HG02610 (cell line): ENCODE measurements around the gene PCLO.
"Not testable (repeated sequence)": the region's sequence is repeated elsewhere in the genome, so short reads cannot be mapped to it uniquely, and the experiment has no call there.

Source experiments
- ATAC-seq: cut with Tn5 transposase; IDR thresholded peaks from one replicate; pipeline ENCODE4 v1.9.1; 2021; ENCODE audit warnings: mild to moderate bottlenecking, moderate library complexity; ENCODE audit not compliant: unreplicated experiment

The PCLO gene

DNA sequence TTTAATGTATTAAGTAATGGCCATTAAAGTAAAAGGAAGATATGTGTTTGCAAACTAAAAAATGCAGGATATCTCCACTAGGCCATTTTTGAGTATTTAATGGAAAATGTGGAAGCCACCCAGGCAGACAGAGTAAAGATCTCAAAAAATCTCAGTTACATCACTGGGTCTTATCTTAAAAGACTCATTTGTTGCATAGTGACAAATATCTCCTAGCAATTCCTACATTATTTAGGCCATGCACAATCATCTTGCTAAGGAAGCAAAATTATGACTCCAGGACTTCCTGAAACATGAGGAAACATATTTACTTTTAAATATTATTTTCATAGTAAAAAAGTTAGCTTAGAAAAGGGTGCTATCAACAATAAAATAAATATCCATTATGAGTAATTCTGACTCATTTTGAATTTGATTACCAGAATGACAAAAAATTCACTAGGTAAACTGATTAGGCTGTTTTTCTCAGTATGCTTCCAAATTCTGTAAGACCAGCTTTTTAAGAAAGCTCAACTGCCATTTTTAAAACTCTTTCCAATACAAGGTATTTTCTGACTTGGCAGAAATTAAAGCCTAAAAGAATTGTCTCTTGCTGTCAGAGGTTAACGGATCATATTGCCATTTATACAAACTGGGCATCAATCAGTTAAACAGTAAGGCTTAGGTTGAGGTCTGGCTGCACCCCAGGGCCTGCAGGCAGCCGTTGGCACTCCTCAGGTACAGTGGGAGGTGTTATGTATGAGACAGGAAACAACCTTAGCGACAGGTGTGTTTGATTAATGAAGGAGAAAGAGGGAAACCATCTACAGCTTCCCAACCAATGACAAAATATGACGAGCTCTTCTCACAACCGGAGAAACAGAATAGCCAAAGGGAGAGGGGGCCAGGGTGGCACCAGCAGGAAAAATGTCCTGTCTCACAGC lies 31.8 kb downstream of the PCLO start:
- no peak for ATAC-seq

DNA sequence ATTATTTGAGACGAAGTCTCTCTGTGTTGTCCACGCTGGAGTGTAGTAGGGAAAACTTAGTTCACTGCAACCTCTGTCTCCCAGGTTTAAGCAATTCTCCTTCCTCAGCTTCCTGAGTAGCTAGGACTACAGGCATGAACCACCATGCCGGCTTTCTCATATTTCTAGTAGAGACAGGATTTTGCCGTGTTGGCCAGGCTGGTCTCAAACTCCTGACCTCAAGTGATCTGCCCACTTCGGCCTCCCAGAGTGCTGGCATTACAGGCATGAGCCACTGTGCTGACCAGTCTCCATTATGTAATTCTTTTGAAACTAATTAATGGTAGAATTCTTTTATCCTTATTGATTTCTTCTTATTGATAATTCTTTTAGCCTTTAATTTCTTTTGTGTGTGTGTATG lies 32.5 kb downstream of the PCLO start:
- ATAC-seq = no peak

DNA sequence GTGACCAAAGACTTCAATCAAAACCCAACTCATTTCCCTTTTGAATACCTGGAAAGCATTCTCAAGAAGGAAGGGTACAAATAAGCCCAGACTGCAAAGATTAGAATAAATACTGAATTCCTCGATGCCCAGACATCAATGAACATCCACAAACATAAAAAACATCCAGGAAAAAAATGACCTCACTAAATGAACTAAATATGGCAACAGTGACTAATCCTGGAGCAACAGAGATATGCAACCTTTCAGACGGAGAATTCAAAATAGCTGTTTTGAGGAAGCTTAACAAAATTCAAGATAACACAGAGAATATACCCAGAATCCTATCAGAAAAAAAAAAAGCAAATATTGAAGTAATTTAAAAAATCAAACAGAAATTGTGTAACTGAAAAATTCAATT lies 43.2 kb downstream of the PCLO start:
- ATAC-seq = no peak

DNA sequence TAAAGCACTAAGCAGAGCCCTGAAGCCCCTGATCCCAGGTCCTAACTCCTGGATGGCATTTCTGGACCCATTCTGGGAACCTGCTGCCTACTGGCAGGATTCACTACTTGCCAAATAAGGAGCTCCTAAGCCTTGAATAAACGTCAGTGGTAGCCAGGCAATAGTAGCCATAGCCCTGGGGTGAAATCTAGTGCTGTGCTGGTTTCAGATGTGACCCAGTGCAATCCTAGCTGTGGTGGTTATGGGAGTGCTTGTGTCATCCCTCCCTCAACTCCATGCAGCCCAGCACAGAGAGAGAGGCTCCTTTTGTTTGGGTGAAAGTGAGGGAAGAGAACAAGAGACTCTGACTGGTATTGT lies 43.7 kb downstream of the PCLO start:
- ATAC-seq = no peak

DNA sequence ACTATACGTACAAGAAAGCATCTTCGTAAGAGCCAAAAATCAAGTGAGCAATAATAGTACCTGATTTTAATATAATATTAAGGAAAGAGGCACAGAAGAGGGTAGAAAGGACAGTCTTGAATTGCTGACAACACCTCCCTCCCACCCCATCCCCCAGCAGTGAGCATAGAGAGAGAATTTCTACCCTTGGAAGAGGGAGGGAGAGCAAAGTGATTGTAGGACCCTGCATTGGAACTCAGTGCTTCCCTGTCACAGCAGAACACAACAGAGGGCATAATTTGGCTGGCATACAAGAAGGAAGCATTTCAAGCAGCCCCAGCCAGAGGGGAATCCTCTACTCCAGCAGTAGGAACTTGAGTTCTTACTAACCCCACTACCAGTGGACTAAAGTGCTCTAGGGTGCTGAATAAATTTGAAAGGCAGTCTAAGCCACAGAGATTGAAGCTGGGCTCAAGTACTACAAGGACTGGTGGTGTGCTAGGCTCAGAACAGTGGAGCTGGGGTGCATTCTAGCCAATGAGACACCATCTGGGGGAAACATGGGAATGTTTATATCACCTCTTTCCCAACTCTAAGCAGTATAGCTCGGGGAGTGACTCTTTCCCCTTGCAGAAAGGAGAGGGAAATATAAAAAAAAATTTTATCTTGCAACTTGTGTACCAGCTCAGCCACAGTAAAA lies 44.2 kb downstream of the PCLO start:
- ATAC-seq = no peak

DNA sequence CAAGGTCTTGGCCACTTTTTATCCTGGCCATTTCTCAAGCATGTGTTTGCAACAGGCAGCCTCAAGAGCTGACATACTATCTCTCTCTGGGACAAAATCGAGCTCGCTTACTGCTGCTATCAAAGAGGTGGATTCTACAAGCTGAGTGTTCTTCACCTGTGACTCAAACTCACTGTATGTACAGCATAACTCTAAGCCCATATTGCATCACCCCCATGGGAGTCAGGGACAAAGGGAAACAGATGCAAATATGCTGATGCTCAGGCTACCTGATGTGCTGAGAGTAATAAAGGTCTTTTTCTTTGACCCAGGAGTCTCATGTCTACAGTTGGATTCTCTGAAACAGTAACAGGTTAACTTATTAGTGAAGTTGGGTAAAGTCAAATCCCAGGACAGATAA lies 45.2 kb downstream of the PCLO start:
- no peak for ATAC-seq

DNA sequence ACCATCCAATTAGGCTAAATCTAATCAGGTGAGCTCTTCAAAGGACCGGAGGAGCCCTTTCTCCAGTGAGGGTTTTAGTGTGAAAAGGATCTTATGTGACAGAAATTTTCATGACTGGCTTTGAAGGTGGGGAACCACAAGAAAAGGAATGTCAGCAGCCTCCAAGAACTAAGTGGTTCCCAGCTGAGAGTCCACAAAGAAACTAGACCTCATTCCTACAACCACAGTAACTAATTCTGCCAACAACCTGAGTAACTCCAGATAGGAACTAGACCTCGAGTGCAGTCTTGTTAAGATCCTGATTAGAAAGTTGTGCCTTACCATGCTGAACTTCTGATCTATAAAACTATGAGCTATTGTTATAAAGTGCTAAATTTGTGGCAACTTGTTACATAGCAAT lies 51.3 kb downstream of the PCLO start:
- ATAC-seq = no peak

DNA sequence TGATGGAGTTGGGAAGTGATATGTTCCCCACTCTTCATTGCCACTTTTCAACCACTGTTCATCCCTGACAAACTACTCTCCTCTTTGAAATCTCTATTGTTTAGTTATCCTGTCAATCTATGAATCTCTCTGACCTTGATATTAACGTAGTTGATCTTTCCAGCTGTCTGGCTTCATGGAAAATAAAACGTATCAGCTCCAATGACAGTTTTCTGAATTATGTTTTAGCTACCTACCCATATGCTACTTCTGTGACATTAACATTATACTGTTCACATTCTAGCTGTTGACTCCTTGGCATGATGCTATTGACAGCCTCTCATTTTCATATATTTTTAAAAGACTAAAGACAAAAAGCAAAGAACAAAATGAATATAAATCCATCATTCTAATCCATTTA lies 53.3 kb downstream of the PCLO start:
- no peak for ATAC-seq

DNA sequence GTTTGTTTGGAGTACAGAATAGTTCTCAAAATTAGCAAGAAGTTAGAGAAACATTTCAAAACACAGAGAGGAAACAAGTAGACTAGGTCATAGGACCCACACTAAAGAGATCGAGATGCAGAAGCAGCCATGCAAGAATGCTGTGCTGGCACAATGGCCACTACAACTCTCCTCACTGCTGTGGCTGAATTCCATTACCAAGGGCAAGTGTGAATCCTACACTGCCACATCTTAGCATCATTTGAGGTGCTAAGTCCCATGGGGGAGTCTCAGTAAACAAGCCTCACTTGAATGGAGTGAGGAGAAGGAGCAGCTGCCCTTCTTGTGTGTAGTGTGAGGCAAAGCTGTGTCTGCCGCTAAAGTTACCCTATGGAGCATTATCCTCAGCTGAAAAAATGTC lies 56.7 kb downstream of the PCLO start:
- ATAC-seq = no peak

DNA sequence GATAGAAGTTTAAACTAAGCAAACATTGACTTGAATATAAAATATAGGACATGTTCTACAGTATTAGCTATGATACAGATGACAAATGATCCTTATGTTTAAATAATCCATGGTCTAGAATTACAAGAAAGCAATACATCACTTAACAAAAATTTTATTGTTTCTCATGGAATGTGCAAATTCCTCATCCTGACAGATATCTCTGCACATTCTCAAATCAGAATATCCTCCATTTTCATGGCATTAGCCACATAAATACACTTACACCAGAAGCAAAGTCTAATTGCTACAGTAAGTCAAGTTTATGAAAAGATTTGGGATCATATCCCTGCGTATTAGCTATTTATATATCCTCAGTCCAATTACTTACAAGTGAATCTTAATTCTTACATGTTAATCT lies 57.6 kb downstream of the PCLO start:
- no peak for ATAC-seq

DNA sequence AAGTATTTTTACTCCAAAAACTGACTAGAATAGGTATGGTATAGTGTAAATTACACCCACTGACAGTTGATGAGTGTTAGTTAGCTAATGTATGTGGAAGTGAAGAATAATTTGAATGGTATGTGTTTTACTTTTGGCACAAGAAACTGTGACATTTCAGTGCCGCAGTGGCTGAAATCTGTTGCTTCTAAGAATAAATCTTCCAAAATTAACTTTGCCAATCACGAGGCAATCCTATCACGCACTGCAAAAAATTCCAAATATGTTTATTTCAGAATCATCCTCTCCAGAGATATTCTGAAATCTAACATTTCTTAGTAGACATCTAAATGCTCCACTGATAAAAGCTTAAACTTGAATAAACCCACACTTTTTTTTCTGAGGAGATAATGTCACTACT lies 61.2 kb downstream of the PCLO start:
- no peak for ATAC-seq

DNA sequence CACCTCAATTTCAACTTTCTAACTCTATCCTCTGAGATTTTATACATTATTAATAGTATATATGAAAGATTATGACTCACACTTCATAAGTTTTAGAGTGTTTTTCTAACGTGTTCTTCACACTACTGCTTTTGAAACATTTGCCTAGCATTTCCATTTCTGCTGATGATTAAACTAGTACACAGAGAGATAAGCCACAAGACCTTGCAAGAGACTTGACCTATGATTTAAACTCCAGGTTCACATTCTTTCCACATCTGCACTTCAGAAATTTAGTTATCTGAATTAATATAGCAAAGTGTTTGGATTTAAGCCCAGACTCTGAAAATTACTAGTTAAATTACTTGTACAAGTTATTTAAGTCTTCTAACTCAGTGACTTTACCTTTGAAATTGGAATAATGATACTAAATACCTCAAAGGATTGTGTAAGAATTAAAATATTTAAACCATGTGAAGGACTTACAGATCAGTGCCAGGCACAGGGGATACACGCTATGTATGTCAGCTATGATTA lies 66.6 kb downstream of the PCLO start:
- ATAC-seq = no peak

DNA sequence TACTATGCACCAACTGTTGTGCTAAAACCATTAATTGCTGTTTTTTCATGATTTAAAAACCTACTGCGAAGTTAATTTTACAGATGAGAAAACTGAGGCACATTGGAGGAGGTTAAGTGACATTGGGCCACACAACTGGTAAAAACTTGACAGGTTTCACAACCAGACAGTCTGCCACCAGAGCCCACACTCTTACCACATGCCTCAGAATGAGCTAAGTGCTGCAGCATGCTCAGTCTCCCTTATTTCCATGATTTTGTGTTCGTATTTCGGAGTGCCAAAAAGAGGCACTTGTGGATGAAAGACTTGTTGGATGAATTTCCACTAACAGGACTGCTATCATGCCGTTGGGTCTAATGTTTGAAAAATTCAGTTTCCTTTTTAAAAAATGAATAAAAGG lies 77.4 kb downstream of the PCLO start:
- ATAC-seq = no peak

DNA sequence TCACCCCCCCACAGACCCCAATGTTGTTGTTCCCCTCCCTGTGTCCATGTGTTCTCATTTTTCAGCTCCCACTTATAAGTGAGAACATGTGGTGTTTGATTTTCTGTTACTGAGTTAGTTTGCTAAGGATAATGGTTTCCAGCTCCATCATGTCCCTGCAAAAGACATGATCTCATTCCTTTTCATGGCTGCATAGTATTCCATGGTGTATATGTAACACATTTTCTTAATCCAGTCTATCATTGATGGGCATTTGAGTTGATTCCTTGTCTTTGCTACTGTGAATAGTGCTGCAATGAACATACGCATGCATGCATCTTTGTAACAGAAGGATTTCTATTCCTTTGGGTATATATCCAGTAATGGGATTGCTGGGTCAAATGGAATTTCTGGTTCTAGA lies 82.8 kb downstream of the PCLO start:
- ATAC-seq = not testable (repeated sequence)

DNA sequence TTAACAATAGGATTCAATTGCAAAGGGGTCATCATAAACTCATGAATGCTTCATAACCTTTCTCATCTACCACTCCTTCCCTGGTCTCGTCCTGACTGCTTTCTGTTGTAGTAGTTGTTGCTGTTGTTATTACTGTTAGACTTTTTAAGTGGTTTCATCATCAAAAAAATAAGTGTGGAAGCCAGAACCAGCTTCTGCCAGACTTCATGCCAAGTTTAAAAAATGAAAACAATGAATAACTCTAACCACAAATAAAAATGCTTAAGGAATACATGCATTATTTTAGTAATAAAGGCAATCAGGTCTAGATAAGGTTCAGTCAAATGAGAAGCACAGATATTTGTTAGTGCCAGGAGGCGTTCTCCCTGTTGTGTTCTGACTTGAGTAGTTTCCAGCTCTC lies 85.4 kb downstream of the PCLO start:
- no peak for ATAC-seq

DNA sequence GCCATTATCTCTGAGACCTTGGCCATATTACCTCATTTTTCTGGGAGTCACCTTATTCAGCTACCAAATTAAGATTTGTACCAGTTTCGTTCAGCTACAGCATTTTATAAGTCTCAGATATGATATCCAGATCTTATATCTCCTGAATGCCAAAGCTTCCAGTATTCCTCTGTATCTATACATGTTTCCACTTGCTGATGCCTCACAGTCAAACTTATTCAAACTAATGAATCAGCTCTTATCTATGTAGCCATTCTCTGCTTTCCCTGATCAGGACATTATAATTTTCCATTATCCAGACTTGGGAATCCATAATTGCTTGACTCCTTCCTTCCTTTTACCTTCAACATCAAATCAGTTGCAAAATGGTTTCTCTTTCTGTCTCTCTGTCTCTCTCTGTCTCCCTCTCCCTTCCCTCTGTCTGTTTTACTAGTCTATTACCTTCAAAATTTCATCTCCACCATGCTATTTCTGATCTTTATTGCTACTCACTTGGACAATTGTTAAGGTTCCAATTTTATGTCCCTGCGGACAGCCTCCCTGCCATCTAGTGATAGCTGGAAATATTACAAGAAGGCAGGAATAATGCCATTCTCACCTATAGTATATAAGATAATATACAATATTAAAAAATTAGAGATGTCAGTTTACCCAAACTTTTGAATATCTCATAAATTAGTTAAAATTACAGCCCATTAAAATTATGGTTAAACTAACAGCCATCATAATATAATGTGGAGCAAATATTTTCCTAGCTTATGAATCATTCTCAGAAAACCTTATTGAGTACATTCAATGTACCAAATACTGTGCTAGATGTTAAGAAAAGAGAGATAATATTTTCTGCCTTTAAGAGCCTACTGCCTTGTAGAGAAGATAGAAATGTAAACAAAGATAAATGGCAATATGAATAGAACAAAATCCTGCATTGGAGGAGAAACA lies 89.8 kb downstream of the PCLO start:
- no peak for ATAC-seq

DNA sequence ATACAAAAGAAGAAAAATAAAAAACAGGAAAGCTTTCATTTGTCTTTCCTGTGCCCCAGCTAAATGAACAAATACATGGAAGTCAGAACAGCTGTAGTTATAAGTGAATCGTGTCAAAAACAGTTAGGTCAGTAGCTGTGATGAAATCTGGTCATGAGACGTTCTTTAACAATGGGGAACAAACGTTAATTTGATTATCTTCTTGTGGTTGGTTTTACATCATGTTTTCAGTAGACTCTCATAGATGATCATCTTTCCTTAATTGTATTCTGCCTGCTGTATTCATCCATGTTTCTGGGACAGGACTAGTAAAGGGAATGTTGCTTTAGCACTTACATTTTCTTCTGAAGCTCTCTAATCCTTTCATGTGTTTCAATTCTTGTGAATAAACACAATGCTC lies 97.0 kb downstream of the PCLO start:
- ATAC-seq = no peak

DNA sequence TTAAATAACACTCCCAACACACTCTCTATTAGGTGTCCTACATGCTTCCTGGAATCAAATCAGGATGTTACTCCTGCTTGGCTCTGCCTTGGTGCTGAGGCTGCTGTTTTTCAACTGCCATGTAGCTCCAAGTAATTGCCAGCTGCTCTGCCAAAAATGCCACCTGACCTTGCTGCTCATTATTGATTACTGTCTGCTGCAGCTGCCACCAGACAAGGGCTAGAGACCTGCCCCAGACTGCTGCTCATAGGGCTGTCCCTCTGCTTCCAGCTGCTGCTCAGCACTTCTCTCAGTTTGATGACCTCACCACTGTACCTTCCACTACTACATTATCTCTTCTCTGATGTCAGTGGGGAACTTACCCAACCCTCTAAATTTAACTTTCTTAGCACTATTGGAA lies 102.5 kb downstream of the PCLO start:
- ATAC-seq = no peak

DNA sequence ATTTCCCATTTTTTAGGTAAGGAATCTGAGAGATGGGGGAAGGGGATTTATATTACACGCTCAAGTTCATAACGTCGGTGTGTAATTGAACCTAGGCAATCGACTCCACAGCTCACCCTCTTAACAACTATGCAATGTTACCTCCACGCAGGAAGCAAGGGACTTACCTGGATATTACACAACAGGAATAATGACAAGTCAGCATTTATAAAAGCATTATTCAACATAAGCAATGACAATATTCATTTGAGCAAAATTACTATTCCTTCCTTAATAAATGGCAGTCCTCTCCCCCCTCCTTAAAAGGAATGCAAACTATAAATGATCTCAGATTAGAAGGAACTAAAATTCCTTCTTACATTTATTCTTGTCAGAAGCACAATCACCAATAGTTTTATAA lies 104.0 kb downstream of the PCLO start:
- no peak for ATAC-seq

DNA sequence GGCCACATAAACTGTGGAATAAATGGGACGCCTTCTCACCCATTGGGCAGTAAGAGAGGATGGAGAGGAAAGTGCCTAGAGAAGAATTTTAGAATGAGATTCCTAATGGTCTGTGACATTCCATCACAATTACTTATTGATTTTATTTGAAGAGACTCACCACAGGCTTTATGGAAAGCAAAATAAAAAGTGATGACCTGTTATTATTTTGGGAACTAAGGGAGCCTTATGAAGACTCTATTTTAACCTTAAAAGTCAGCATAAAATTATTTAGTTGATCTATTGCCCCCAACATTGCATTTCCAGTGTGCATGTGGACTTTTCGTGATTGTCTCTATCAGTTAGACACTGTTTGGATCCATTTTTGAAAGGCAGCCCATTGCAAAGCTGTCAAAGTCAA lies 107.5 kb downstream of the PCLO start:
- ATAC-seq = no peak

DNA sequence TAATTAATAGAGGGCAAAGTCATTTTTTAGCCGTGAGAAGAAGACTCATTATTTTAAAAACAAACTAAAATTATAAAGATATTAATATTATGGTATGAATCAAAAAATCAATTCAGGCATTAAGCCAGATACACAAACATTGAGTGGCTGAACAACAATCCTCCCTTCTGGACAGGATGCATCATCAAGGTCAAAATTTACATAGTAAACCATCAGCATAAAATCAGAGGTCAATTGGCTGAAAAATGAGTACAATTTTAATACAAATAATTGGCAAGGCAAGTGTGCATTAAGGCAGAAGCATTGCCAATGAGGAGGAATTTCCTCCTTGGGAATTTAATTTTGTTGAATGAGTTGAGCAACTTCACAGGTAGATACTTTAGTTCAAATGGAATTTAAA lies 108.2 kb downstream of the PCLO start:
- no peak for ATAC-seq
